GM10266 (cell line): ENCODE measurements around the gene AKAIN1.

Experiments
- DNase-seq: peaks from one replicate; pipeline ENCODE4 v3.0.0; 2012; ENCODE audit errors: extremely low spot score
- TF ChIP-seq, protein P1 (sequence below): IDR thresholded peaks from 2 replicates; pipeline ENCODE4 v1.5.1; 2012; ENCODE audit warnings: mild to moderate bottlenecking, low read depth; ENCODE audit not compliant: control insufficient read depth, insufficient read depth; ENCODE audit errors: missing control alignments

The AKAIN1 gene, protein sequence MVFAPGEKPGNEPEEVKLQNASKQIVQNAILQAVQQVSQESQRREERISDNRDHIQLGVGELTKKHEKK

DNA sequence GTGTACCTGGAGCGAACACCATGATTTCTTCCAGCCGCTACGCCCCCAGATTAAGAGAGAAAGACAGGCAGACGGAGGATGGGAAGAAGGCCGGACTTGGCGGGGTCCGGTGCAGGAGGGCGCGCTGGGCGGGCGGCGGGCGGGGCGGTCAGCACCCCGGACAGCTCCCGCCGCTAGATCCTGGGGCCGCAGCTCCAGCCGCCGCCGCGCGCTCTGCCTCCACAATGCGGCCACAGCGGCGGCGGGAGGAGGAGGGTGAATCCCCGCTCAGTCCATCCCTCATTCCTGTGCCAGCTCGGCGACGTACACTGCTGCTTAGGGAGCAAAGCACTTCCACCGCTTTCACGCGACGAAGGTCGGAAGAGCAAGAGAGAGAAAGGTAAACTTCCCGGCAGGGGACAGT lies at the start of gene AKAIN1:
AKAIN1 (minus strand) TSS at position 226 of the 403 bp plus-strand sequence; CDS start at position 22, 204 bp downstream.
- DNase-seq, result peak; percentile 32
- TF ChIP-seq, protein P1, sequence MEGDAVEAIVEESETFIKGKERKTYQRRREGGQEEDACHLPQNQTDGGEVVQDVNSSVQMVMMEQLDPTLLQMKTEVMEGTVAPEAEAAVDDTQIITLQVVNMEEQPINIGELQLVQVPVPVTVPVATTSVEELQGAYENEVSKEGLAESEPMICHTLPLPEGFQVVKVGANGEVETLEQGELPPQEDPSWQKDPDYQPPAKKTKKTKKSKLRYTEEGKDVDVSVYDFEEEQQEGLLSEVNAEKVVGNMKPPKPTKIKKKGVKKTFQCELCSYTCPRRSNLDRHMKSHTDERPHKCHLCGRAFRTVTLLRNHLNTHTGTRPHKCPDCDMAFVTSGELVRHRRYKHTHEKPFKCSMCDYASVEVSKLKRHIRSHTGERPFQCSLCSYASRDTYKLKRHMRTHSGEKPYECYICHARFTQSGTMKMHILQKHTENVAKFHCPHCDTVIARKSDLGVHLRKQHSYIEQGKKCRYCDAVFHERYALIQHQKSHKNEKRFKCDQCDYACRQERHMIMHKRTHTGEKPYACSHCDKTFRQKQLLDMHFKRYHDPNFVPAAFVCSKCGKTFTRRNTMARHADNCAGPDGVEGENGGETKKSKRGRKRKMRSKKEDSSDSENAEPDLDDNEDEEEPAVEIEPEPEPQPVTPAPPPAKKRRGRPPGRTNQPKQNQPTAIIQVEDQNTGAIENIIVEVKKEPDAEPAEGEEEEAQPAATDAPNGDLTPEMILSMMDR, result no peak

DNA sequence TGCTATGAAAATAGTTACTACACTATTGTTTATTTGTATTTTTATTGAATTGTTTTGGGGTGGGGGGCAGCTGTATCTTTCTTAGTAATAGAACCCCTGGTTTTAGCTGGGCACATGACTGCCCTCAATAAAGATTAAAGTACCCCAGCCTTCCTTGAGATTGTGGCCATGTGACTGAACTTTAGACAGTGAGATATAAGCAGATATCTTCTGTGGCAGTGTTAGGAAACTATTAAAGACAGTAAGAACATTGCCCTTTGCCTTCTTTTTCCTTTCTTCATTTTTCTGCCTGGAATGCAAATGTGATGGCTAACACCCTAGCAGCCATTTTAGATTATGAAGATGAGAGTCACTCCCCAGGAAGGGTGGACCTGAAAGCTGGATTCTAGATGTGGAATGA lies 47.9 kb upstream of the AKAIN1 start:
- no peak for DNase-seq
- TF ChIP-seq, protein P1, result no peak

DNA sequence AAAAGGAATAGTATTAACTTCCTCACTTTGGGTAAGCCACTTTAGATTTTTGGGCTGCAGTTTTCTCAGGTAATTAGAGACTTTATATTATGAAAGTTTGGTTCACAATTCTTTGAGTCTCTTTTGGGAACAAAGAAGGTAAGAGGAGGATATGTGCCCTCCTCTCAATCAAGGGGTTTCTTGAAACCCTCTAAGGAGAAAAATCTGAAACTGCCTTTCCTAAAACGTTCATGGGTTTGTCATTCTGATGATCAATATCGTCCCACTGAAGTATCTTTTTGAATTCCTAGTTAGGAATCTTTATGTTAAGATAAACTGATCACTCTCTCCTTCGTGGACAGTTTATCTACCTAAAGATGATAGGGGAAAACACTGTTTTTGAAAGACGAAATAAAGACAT lies 42.4 kb upstream of the AKAIN1 start:
- TF ChIP-seq, protein P1, result no peak
- no peak for DNase-seq

DNA sequence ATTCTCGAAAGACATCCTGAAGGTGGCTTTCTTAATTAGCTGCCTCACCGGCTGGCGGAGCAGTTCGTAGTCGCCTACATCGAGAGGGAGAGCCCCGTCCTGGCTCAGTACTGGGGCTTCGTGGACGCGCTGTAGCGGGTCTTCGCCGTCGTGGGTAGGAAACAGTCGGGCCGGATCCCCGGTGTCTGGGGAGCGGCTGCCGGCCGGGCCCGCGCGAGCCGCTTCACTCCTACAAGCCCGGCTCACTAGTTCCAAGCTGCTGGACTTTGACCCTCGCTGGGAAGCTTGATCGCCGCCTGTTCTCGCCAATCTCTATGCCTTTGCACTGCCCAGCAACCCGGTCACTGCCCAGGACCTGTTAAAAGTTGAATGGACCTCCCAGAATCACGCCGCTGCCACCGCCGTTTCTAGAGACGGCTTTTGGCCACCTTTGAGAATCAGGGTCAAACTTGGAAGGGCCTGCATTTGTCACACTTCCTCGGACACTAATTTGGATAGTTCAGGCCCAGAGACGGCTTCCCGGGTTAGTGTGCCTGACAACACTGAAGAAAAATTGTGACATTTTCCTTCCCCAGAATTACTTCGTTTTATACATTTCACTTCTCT lies 41.4 kb upstream of the AKAIN1 start:
- DNase-seq, result peak; percentile 21
- TF ChIP-seq, protein P1, result no peak

DNA sequence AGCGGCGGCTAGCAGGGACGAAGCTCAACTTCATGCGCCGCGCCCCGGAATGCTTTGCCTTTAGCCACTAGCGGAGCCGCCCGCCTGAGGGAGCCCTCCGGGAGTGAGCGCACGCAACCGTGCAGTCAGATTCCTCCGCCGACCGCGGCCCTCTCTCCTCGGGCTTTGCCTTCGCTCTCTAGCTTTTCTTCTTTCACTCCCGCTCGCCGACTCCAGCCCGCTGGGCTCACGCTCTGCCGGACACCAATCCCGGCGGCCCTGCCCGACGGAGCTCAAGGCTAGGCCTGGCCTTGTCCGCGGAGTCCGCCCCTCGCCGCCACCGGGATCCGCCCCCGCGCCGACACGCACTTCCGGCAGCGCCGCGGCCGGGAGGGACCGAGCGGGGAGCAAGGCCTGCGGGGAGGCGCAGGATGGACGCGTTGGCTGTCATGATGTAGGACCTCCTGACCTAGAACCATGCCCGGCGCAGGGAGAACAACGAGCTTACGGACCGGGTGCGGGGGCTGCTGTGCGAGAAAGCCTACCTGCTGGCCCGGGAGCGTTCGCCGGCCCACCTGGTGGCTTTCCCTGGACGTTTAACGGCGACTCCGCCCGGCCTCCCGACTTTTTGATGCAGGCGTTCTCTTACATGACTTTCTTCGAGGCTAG lies 40.8 kb upstream of the AKAIN1 start:
- DNase-seq, result peak; percentile 81
- TF ChIP-seq, protein P1, result peak; percentile 29

DNA sequence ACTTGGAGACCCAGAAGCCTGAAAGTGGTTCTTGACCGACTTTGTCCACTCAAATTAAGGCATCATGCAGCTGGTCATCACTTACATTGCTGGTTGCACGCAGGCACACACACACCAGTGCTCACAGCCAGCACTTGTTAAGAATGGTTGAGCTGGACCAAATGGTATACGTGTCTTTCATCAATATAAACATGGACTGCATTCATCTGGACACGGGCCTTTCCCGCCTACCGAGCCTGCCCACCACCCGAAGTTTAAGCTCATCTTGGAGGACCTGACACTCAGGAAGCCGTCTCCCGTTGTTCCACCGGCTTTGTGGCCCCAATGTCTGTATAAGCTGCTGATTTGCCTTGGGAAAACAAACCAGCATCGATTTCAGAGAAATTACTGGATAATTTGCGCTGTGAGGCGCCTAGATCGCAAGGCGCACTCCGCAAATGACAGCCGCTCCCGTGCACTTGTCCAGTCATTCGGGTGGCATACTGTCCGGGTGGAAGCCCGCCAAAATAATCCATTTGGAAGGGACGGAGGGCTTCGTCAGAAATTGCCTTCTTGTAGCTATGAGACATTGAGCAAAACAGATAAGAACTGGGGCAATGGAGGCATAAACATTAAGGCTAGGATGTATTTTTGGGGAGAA lies 40.1 kb upstream of the AKAIN1 start:
- DNase-seq, result peak; percentile 7
- TF ChIP-seq, protein P1, result no peak
